ENCODE measurements around the gene CDK13. TPM values are rescaled to one million over a fixed set of nuclear protein-coding genes. Genes with fewer than 3 reads are reported as not detected.

Gene CDK13
- total RNA-seq, 1 experiment from 2014 or later, result 45.9 TPM

- ChIA-PET CTCF (no interaction called here), POLR2A (no interaction called here)
- Histone ChIP-seq H3K4me3 (ENCODE audit: low read depth, low read length) (no peak overlapping the region), H3K27me3 (replicated peaks; ENCODE audit: control insufficient read depth, insufficient read depth, low read length) (no peaks in the 10 kb centered on the region), H3K9me3 (no peaks in the 10 kb centered on the region), H3K36me3 (ENCODE audit: control insufficient read depth, insufficient read depth, low read length) (no peaks in the 10 kb centered on the region), H3K4me1 (no peaks in the 10 kb centered on the region)
- no peak for DNase-seq
- TF ChIP-seq CTCF (IDR thresholded peaks at IDR 0.05; ENCODE audit: insufficient read depth in 1 of 2, low read depth in 1 of 2, low read length in 1 of 2, severe bottlenecking in 1 of 2, unreplicated experiment in 1 of 2), result no peak
- H3K4me1 Mint-ChIP-seq (ENCODE audit: low read depth, unreplicated experiment), result no peaks in the 10 kb centered on the region
- no peaks in the 10 kb centered on the region for H3K36me3 Mint-ChIP-seq (ENCODE audit: insufficient read depth, unreplicated experiment)
- no peak overlapping the region for H3K27ac Mint-ChIP-seq (ENCODE audit: unreplicated experiment)
- BruUV-seq (replicated peaks), result no TSS peak
- H3K27me3 Mint-ChIP-seq (ENCODE audit: insufficient read depth, unreplicated experiment), result no peaks in the 10 kb centered on the region
- intact Hi-C loops (cut with micrococcal nuclease; ENCODE audit: unreplicated experiment), result no loop called here
- H3K9me3 Mint-ChIP-seq (ENCODE audit: unreplicated experiment), result no peaks in the 10 kb centered on the region
- H3K4me3 Mint-ChIP-seq (ENCODE audit: unreplicated experiment), result no peak overlapping the region
These were observed 29.5 kb downstream of the CDK13 start for GRCh38 chr7:39979406-39980073.

- Mint-ChIP-seq H3K4me3 (ENCODE audit: unreplicated experiment) (no peak overlapping the region), H3K27me3 (ENCODE audit: insufficient read depth, unreplicated experiment) (no peaks in the 10 kb centered on the region), H3K36me3 (ENCODE audit: insufficient read depth, unreplicated experiment) (peaks cover 18% of the 10 kb centered on the region), H3K9me3 (ENCODE audit: unreplicated experiment) (no peaks in the 10 kb centered on the region), H3K27ac (ENCODE audit: unreplicated experiment) (no peak overlapping the region), H3K4me1 (ENCODE audit: low read depth, unreplicated experiment) (no peaks in the 10 kb centered on the region)
- H3K27me3 ChIP-seq (replicated peaks; ENCODE audit: control insufficient read depth, insufficient read depth, low read length), result no peaks in the 10 kb centered on the region
- ChIA-PET CTCF (no interaction called here), POLR2A (no interaction called here)
- 0 out of 2 replicates have a peak, but pooled peaks cover 2% of the 10 kb centered on the region for H3K36me3 ChIP-seq (ENCODE audit: control insufficient read depth, insufficient read depth, low read length)
- TF ChIP-seq CTCF (IDR thresholded peaks at IDR 0.05; ENCODE audit: insufficient read depth in 1 of 2, low read depth in 1 of 2, low read length in 1 of 2, severe bottlenecking in 1 of 2, unreplicated experiment in 1 of 2), result no peak
- intact Hi-C loops (cut with micrococcal nuclease; ENCODE audit: unreplicated experiment), result no loop called here
- H3K4me1 ChIP-seq, result no peaks in the 10 kb centered on the region
- BruUV-seq (replicated peaks), result no TSS peak
- no peaks in the 10 kb centered on the region for H3K9me3 ChIP-seq
- DNase-seq, result no peak
- no peak overlapping the region for H3K4me3 ChIP-seq (ENCODE audit: low read depth, low read length)
These were observed 35.4 kb downstream of the CDK13 start for GRCh38 chr7:39985398-39985918.

DNA sequence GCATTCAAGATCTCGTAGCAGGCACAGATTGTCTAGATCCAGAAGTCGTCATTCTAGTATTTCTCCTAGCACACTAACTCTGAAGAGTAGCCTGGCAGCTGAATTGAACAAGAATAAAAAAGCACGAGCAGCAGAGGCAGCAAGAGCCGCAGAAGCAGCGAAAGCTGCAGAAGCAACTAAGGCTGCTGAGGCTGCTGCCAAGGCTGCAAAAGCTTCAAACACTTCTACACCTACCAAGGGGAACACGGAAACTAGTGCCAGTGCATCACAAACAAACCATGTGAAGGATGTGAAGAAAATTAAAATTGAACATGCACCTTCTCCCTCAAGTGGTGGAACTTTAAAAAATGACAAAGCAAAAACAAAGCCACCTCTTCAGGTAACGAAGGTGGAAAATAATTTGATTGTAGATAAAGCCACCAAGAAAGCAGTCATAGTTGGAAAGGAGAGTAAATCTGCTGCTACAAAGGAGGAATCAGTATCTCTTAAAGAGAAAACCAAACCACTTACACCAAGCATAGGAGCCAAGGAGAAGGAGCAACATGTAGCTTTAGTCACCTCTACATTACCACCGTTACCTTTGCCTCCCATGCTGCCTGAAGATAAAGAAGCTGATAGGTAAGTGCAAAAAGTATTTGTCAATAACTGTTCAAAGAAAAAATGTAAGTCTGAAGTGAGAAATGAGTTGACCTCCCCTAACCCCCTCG, 37.7 kb downstream of the CDK13 start:
- Mint-ChIP-seq H3K27ac (ENCODE audit: unreplicated experiment) (no peak overlapping the region), H3K27me3 (ENCODE audit: insufficient read depth, unreplicated experiment) (no peaks in the 10 kb centered on the region), H3K4me1 (ENCODE audit: low read depth, unreplicated experiment) (no peaks in the 10 kb centered on the region), H3K36me3 (ENCODE audit: insufficient read depth, unreplicated experiment) (peaks cover 18% of the 10 kb centered on the region), H3K4me3 (ENCODE audit: unreplicated experiment) (no peak overlapping the region), H3K9me3 (ENCODE audit: unreplicated experiment) (no peaks in the 10 kb centered on the region)
- no peaks in the 10 kb centered on the region for H3K27me3 ChIP-seq (replicated peaks; ENCODE audit: control insufficient read depth, insufficient read depth, low read length)
- no peaks in the 10 kb centered on the region for H3K9me3 ChIP-seq
- no peaks in the 10 kb centered on the region for H3K4me1 ChIP-seq
- ChIA-PET CTCF (interaction anchor here (1.5 kb wide), 1 partner anchor 65 kb away, joined by 5 read pairs; no protein-coding TSS in a partner anchor), POLR2A (no interaction called here)
- peaks cover 2% of the 10 kb centered on the region; the same call in 1 of the 2 replicates for H3K36me3 ChIP-seq (ENCODE audit: control insufficient read depth, insufficient read depth, low read length)
- TSS peak; percentile 26 for BruUV-seq (replicated peaks)
- no peak for TF ChIP-seq CTCF (IDR thresholded peaks at IDR 0.05; ENCODE audit: insufficient read depth in 1 of 2, low read depth in 1 of 2, low read length in 1 of 2, severe bottlenecking in 1 of 2, unreplicated experiment in 1 of 2)
- intact Hi-C loops (cut with micrococcal nuclease; ENCODE audit: unreplicated experiment), result no loop called here
- no peak for DNase-seq
- H3K4me3 ChIP-seq (ENCODE audit: low read depth, low read length), result no peak overlapping the region
